BJ (cell line): Measurements from ENCODE around the gene MTM1. TPM values are rescaled to one million over a fixed set of nuclear protein-coding genes. Genes with fewer than 3 reads are reported as not detected.
A peak's percentile ranks its signal among the peaks of the same experiment; 100 is the strongest.

Experiments
- CTCF ChIA-PET: fragments of 350-600 bp; formaldehyde crosslinking; extraction: SDS; loops from one replicate; lab custom pipeline; 2021; ENCODE audit warnings: antibody characterized with exemption, inconsistent platforms; lab: Yijun Ruan, JAX
- POLR2A ChIA-PET: fragments of 300-600 bp; sonication (Branson Sonifier 250); formaldehyde crosslinking; extraction: SDS; loops from one replicate; lab custom pipeline; 2021; ENCODE audit warnings: antibody characterized with exemption; lab: Charles Lee
- DNase-seq: peaks from one replicate; pipeline ENCODE4 v3.0.0-alpha.2; 2011; ENCODE audit warnings: low read depth
- H3K27me3 ChIP-seq: 2 replicates; pipeline ENCODE4 v1.6.0; 2011; ENCODE audit warnings: low read length; ENCODE audit not compliant: control insufficient read depth, insufficient read depth
- H3K36me3 ChIP-seq: 2 replicates; pipeline ENCODE4 v1.5.1; 2011; ENCODE audit warnings: low read length; ENCODE audit not compliant: control insufficient read depth, insufficient read depth
- H3K4me3 ChIP-seq: 2 replicates; pipeline ENCODE4 v1.5.1; 2011; ENCODE audit warnings: low read depth, mild to moderate bottlenecking, control low read depth, low read length
- CTCF ChIP-seq: IDR thresholded peaks from 2 replicates; pipeline ENCODE4 v1.5.1; 2011; ENCODE audit warnings: low read depth, mild to moderate bottlenecking, control low read depth, inconsistent platforms, low read length, moderate library complexity; ENCODE audit not compliant: insufficient read depth
- polyA plus RNA-seq: library from polyadenylated mRNA; depleted of rRNA; stranded (reverse); fragments of >200 nt; gene quantifications from 2 replicates; pipeline ENCODE4 v1.2.3, GENCODE V29; 2011

Gene MTM1
- polyA plus RNA-seq, 1 experiment: 2.6 TPM

DNA sequence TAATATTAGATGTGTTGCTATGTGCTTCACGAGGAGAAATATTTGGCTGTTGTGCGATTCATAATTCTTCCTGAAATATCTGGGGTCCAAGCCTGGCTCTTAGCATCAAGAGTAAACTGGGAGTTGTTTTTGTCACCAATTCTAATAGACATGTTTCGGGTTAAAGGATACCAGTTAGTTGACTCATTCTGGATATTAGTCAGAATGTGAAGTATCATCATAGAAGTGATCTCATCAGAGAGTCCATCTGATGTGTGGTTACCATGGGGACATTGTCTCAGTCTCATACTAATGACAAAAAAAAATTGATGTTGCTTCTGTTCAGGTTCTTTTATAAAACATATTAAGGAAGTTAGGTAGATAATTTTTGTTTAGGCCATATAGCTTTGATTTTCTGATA, 67.5 kb downstream of the MTM1 start:
- H3K27me3 ChIP-seq: no peaks in the 10 kb centered on the region
- ChIA-PET POLR2A (interaction anchor here (0.6 kb wide), 1 partner anchor 696 kb away, joined by 3 read pairs; no protein-coding TSS in a partner anchor), CTCF (interaction anchor here (0.9 to 1.5 kb wide), 3 partner anchors 9 to 80 kb away, joined by 3 to 4 read pairs (median 3); no protein-coding TSS in a partner anchor)
- no peaks in the 10 kb centered on the region for H3K36me3 ChIP-seq
- no peak overlapping the region for H3K4me3 ChIP-seq
- TF ChIP-seq CTCF: no peak
- peak; percentile 56 for DNase-seq

DNA sequence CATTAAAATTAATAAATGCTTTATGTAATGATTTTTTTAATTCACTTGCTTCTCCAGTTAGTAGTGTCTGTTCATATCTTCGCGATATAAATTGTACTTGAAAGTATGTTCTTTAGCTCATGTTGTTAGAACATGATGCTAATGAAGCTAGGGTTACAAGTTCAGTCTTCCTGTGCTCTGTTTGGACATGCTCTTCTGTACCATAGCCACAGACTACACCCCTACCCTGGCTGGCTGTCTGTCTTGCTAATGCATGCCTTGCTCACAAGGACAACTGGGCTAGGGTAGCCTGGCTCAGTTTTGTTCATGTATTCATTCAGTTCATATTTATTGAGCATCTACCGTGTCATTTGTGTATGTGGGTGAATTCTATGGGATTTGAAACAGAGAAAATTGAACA, 74.0 kb downstream of the MTM1 start:
- ChIA-PET CTCF (no interaction called here), POLR2A (no interaction called here)
- DNase-seq: no peak

DNA sequence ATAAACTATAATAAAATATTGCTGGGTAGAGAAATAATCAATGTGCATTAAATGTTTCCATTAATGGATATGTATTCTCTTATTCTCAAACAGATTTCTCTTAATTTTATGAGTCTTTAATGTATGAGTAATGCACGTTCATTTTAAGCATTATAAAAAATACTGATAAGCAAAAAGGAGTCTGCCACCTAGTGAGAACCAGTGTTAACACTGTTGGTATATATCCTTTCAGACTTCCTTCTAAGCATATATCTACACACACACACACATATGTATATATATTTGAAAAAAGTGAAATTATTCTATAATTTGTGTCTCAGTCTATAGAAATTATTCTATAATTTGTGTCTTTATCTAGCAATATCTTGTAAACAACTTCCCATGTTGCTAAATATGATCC, 74.8 kb downstream of the MTM1 start:
- no peak for DNase-seq
- Histone ChIP-seq H3K36me3 (no peaks in the 10 kb centered on the region; the same call in 1 of the 2 replicates), H3K27me3 (no peaks in the 10 kb centered on the region), H3K4me3 (no peak overlapping the region)
- ChIA-PET CTCF (no interaction called here), POLR2A (no interaction called here)
- no peak for TF ChIP-seq CTCF

More for the DNA sequence above, 74.0 kb downstream of the MTM1 start:
- no peak for TF ChIP-seq CTCF
- H3K36me3 ChIP-seq: no peaks in the 10 kb centered on the region; the same call in 1 of the 2 replicates
- H3K4me3 ChIP-seq: no peak overlapping the region
- no peaks in the 10 kb centered on the region for H3K27me3 ChIP-seq

- no peaks in the 10 kb centered on the region for H3K27me3 ChIP-seq
- TF ChIP-seq CTCF: no peak
- no peaks in the 10 kb centered on the region; the same call in 1 of the 2 replicates for H3K36me3 ChIP-seq
- DNase-seq: no peak
- ChIA-PET CTCF (no interaction called here), POLR2A (no interaction called here)
- H3K4me3 ChIP-seq: no peak overlapping the region
These were observed 75.5 kb downstream of the MTM1 start for GRCh38 chrX:150643958-150644357.

DNA sequence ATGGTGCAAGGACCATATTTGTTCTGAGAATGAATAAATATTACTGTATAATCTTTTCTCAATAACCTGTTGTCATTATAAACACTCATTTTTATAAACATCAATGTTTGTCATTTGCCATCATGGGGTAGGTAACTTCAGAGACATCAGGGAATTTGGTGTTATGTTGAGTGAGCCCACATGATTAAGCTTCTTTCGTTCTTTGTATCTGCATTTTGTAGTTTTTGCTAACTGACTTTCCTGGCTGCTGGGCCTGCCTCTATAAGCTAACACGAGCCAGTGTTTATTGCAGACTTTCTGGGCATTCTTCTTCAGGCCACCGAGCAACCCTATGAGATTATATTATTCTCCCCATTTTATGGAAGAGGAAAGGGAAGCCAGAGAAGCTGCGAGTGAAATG, 76.0 kb downstream of the MTM1 start:
- Histone ChIP-seq H3K36me3 (no peaks in the 10 kb centered on the region; the same call in 1 of the 2 replicates), H3K27me3 (no peaks in the 10 kb centered on the region), H3K4me3 (no peak overlapping the region)
- no peak for DNase-seq
- TF ChIP-seq CTCF: no peak
- ChIA-PET CTCF (no interaction called here), POLR2A (no interaction called here)
